HG03575 (cell line): ENCODE data around the gene RALB.
"Not testable (repeated sequence)": the region's sequence is repeated elsewhere in the genome, so short reads cannot be mapped to it uniquely, and the experiment has no call there.

Experiments used
- ATAC-seq: cut with Tn5 transposase; IDR thresholded peaks from one replicate; pipeline ENCODE4 v1.9.1; 2021; ENCODE audit not compliant: unreplicated experiment, insufficient number of reproducible peaks, low FRiP score; ENCODE audit errors: extremely low read depth

The RALB gene

GRCh38 chr2:120320887-120321556, 68.4 kb downstream of the RALB start:
- not testable (repeated sequence) for ATAC-seq

GRCh38 chr2:120321721-120322284, 69.2 kb downstream of the RALB start:
- no peak for ATAC-seq

GRCh38 chr2:120322329-120322728, 69.7 kb downstream of the RALB start:
- no peak for ATAC-seq

GRCh38 chr2:120323214-120323613, 70.6 kb downstream of the RALB start:
- no peak for ATAC-seq

GRCh38 chr2:120323807-120324399, 71.3 kb downstream of the RALB start:
- no peak for ATAC-seq

GRCh38 chr2:120324933-120325332, 72.3 kb downstream of the RALB start:
- no peak for ATAC-seq

- ATAC-seq: no peak
Measured at GRCh38 chr2:120326066-120326465, 73.4 kb downstream of the RALB start.

- no peak for ATAC-seq
Measured at GRCh38 chr2:120330946-120331822, 78.5 kb downstream of the RALB start.

- ATAC-seq: no peak
Measured at GRCh38 chr2:120331903-120332302, 79.3 kb downstream of the RALB start.

GRCh38 chr2:120332384-120332783, 79.7 kb downstream of the RALB start:
- ATAC-seq: no peak

- no peak for ATAC-seq
Measured at GRCh38 chr2:120334068-120334467, 81.4 kb downstream of the RALB start.

- no peak for ATAC-seq
Measured at GRCh38 chr2:120336749-120337148, 84.1 kb downstream of the RALB start.

- ATAC-seq: no peak
Measured at GRCh38 chr2:120338015-120338414, 85.4 kb downstream of the RALB start.

- no peak for ATAC-seq
Measured at GRCh38 chr2:120341977-120342376, 89.3 kb downstream of the RALB start.

GRCh38 chr2:120342446-120342845, 89.8 kb downstream of the RALB start:
- no peak for ATAC-seq

- ATAC-seq: no peak
Measured at GRCh38 chr2:120343100-120343432, 90.4 kb downstream of the RALB start.

- no peak for ATAC-seq
Measured at GRCh38 chr2:120343433-120344105, 90.9 kb downstream of the RALB start.
